Measurements from ENCODE around the gene ANKRD13B.

ANKRD13B gene

GRCh38 chr17:29578626-29579485 lies 14.1 kb upstream of the ANKRD13B start:
- H3K4me3 ChIP-seq (ENCODE audit: low read length): no peak overlapping the region
- no peak for DNase-seq (ENCODE audit: low read depth, low spot score)

- no peak overlapping the region for H3K4me3 ChIP-seq (ENCODE audit: low read length)
- DNase-seq (ENCODE audit: low read depth, low spot score): peak; percentile 81
Observed at GRCh38 chr17:29579866-29580771, 12.8 kb upstream of the ANKRD13B start.

GRCh38 chr17:29581583-29582253 lies 11.2 kb upstream of the ANKRD13B start:
- no peak overlapping the region for H3K4me3 ChIP-seq (ENCODE audit: low read length)
- no peak for DNase-seq (ENCODE audit: low read depth, low spot score)

GRCh38 chr17:29582254-29582765 lies 10.6 kb upstream of the ANKRD13B start:
- no peak for DNase-seq (ENCODE audit: low read depth, low spot score)
- H3K4me3 ChIP-seq (ENCODE audit: low read length): no peak overlapping the region

- no peak overlapping the region for H3K4me3 ChIP-seq (ENCODE audit: low read length)
- DNase-seq (ENCODE audit: low read depth, low spot score): no peak
Observed at GRCh38 chr17:29582772-29583171, 10.2 kb upstream of the ANKRD13B start.

- DNase-seq (ENCODE audit: low read depth, low spot score): no peak
- H3K4me3 ChIP-seq (ENCODE audit: low read length): no peak overlapping the region
Observed at GRCh38 chr17:29583324-29584248, 9.3 kb upstream of the ANKRD13B start.

GRCh38 chr17:29584452-29585079 lies 8.4 kb upstream of the ANKRD13B start:
- no peak overlapping the region for H3K4me3 ChIP-seq (ENCODE audit: low read length)
- DNase-seq (ENCODE audit: low read depth, low spot score): no peak

GRCh38 chr17:29585080-29585751 lies 7.7 kb upstream of the ANKRD13B start:
- no peak overlapping the region for H3K4me3 ChIP-seq (ENCODE audit: low read length)
- DNase-seq (ENCODE audit: low read depth, low spot score): no peak

GRCh38 chr17:29586676-29587469 lies 6.1 kb upstream of the ANKRD13B start:
- H3K4me3 ChIP-seq (ENCODE audit: low read length): no peak overlapping the region
- DNase-seq (ENCODE audit: low read depth, low spot score): no peak

GRCh38 chr17:29587591-29587990 lies 5.3 kb upstream of the ANKRD13B start:
- H3K4me3 ChIP-seq (ENCODE audit: low read length): peak overlapping the region; percentile 83
- no peak for DNase-seq (ENCODE audit: low read depth, low spot score)

- DNase-seq (ENCODE audit: low read depth, low spot score): no peak
- peak overlapping the region; percentile 83 for H3K4me3 ChIP-seq (ENCODE audit: low read length)
Observed at GRCh38 chr17:29588017-29588561, 4.8 kb upstream of the ANKRD13B start.

- DNase-seq (ENCODE audit: low read depth, low spot score): no peak
Observed at GRCh38 chr17:29588562-29589411, 4.1 kb upstream of the ANKRD13B start.

GRCh38 chr17:29589524-29590410 lies 3.2 kb upstream of the ANKRD13B start, which contains the start of gene GIT1:
TSS of gene GIT1 (minus strand) at chr17:29589648. CDS start at chr17:29589378, 270 bp downstream.
- DNase-seq (ENCODE audit: low read depth, low spot score): peak; percentile 64
- peak within 1 kb of the TSS; percentile 87 for H3K4me3 ChIP-seq (ENCODE audit: low read length)

More at GRCh38 chr17:29588562-29589411, 4.1 kb upstream of the ANKRD13B start:
- peak overlapping the region; percentile 83 for H3K4me3 ChIP-seq (ENCODE audit: low read length)

GRCh38 chr17:29590411-29591145 lies 2.4 kb upstream of the ANKRD13B start:
- peak; percentile 35 for DNase-seq (ENCODE audit: low read depth, low spot score)
- H3K4me3 ChIP-seq (ENCODE audit: low read length): peak overlapping the region; percentile 87

All from Jurkat, Clone E6-1 (cell line).